ENCODE data around the gene BRD7.

BRD7 gene

GRCh38 chr16:50368410-50369132 lies at the start of gene BRD7:
Gene BRD7 (minus strand): TSS chr16:50368988. CDS start chr16:50368774, 214 bp downstream.
- DNase-seq: peak; percentile 90

DNA sequence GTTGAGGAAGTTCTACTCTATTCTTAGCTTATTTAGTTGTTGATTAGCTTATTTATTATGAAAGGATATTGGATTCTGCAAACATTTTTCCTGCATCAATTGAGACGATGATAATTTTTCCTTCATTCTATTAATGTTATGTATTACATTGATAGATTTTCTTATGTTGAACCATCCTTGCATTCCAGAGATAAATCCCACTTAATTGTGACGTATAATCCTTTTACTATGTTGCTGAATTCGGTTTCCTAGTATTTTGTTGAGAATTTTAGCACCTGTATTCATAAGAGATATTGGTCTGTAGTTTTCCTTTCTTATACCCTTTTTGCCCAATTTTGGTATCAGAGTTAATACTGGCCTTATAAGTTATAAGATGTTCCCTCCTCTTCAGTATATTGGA lies 47.6 kb upstream of the BRD7 start:
- DNase-seq: no peak

GRCh38 chr16:50414152-50414551 lies 45.4 kb upstream of the BRD7 start:
- DNase-seq: no peak

DNA sequence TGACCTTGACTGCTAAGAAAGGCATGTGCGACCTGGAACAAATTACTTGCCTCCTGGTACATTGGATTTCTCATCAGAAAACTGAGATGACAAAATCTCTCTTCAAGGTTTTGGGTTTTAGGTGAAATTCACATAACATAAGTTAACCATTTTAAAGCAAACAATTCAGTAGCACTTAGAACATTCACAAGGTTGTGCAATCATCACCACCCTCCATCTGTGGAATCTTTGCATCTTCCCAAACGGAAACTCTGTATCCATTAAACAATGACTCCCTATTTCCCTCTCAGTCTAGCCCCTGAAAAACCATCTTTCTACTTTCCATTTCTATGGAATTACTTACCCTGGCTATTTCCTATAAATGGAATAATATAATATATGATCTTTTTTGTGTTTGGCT lies 42.2 kb upstream of the BRD7 start:
- DNase-seq: no peak

- DNase-seq: no peak
These were observed 39.3 kb upstream of the BRD7 start for GRCh38 chr16:50408001-50408561.

DNA sequence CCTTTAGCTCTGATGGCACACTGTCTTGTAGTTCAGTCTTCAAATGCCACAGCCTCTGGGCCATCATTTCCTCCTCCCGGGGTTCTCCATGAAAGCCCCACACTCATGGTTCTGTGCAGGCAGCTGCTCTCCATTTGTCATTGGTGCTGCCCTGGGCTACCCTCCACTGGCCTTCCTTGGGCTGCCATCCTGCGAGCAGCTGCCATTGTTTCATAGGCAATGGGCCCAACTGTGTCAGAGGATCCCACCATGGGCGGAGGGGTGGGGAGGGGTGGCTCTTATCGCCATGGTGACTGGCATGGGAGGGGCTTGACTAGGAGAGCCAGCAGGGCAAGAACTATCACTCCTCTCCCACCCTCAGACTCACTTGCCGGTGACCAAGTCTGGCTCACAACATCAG lies 38.6 kb upstream of the BRD7 start:
- no peak for DNase-seq

GRCh38 chr16:50403491-50403890 lies 34.7 kb upstream of the BRD7 start:
- no peak for DNase-seq

- no peak for DNase-seq
These were observed 33.6 kb upstream of the BRD7 start for GRCh38 chr16:50402298-50402895.

GRCh38 chr16:50401355-50401754 lies 32.6 kb upstream of the BRD7 start:
- DNase-seq: no peak

GRCh38 chr16:50400967-50401348 lies 32.2 kb upstream of the BRD7 start:
- DNase-seq: no peak

DNA sequence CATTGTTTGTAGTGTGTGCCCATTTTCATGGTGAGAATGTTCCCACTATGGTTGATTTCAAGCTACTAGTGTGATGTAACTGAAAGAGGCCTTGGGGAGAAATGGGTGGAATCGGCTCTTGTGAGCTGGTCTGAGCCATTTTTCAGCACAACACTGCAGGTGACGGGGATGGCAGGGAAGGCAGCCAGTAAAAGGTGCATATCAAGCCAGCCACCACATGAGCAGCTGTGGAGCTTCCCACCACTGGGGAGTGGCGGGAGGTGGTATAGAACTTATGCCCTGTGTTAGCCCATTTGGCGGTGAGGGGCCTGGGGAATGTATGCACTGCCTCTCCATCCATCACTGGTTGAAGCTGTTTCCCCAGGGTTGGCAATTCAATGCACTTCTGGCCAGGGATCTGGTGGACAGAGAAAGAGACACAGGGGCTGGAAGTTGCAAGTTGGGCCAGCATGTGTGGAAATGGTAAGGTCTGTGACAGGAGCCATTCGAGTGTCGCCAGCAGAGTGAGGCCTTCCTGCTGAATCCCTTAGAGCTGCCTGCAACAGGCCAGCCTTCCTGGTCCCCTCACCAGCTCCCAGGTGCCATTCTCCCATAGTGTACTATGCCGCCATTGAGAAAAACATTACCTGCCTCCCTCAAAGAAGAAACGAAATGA lies 31.7 kb upstream of the BRD7 start:
- no peak for DNase-seq

DNA sequence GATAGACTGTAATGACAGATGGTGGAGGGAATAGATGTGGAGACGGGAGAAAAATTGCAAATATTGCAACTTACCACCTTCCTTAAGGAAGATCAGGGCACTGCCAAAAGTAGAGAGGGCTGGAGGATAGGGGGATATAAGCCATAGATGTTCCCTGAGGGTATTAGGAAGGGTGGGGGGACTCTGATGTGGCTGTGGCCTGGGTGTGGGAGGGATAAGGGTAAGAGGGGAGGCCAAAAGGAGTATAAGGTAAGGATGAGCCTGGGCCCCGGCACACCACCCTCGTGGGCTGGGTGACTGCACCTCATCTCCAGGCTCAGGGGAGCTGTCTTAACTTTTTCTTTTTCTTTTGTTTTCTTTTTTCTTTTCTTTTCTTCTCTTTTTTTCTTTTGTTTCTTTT lies 30.6 kb upstream of the BRD7 start:
- DNase-seq: no peak

DNA sequence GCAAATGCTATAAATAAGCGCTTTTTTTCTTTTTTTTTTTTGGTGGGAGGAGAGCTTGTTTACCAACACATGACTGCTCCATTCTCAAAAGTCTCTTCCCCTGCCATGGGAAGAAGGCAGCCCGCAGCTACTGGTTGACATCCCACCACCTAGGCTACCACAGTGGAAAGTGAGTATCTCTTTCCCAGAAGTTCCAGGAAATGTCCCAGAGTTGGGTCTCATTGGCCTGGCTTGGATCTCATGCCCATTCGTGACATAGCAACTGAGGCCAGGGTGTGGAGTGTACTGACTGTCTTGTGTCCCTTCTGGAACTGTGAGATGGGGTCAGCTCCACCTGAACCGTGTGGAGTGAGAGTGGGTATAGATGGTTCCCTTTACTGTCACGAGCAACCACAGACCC lies 29.5 kb upstream of the BRD7 start:
- no peak for DNase-seq

GRCh38 chr16:50396761-50397535 lies 28.2 kb upstream of the BRD7 start:
- DNase-seq: no peak

GRCh38 chr16:50395763-50396710 lies 27.2 kb upstream of the BRD7 start:
- no peak for DNase-seq

GRCh38 chr16:50393858-50394802 lies 25.3 kb upstream of the BRD7 start:
- peak; percentile 26 for DNase-seq

- peak; percentile 6 for DNase-seq
These were observed 24.6 kb upstream of the BRD7 start for GRCh38 chr16:50393416-50393815.

DNA sequence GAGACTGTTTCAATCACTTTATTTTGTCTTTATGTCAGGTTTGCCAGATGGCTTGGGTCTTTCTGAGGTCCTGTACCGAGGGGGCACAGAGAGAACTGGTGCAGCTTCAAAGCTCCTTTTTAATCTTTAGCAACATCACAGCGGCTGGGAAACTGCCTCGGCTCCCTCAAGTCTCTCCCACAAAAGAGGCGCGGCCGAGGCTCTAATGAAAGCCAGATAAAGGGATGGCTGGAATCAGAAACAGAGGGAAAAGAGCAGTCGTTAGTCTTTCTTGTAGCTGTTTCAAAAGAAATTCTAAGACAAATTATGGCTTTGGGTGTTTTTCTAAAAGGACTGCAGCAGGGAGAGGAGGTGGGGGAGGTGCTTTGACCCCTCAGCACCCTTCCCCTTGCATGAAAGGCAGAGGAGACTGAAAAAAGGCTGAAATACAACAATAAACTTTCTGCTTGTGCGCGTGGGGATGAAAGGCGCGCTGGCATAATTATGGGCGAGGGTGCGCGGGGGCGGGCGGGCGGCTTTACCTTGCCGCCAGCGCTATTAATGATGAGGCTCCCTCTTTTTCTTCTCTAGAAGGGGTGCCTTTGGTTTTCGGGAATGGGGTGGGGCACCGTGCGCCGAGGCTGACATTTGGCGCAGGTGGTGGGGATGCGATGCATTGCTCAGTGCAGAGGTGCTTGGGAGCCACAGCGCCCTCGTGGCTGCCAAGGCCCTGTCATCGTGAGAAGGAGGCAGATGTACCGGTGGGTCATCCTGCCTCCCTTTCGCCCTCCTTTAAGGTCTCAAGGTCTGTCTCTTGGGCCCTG lies 22.3 kb upstream of the BRD7 start:
- DNase-seq: peak; percentile 18

- no peak for DNase-seq
These were observed 21.6 kb upstream of the BRD7 start for GRCh38 chr16:50390371-50390771.

DNA sequence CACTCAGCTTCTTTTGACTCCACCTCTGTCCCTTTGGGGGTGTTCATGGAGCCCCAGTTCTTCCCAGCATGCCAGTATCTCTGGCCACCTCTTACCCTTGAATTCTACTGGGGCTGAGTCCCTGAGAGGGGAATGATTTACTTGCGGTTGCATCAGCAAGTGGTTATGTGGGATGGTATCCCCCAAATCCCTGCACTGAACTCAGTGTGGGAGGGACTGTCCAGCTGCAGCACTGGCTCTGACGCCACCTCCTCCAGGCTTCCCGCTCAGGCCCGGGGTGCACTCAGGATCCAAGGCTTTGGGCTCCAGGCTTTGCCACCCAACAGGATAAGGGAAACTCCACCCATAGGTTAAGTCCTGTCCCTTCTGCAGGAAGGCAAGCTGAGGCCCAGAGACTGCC lies 21.1 kb upstream of the BRD7 start:
- DNase-seq: peak; percentile 38
